NOMO-1 treated with DMSO at 0.1 percent for 48 hours (cell line): ENCODE data around the gene CPEB3.
A peak's percentile ranks its signal among the peaks of the same experiment; 100 is the strongest.
"Not testable (repeated sequence)": the region's sequence is repeated elsewhere in the genome, so short reads cannot be mapped to it uniquely, and the experiment has no call there.

Experiments
- DNase-seq: peaks from one replicate; lab custom pipeline; 2025; ENCODE audit not compliant: unreplicated experiment; lab: John Stamatoyannopoulos, UW

The CPEB3 gene

GRCh38 chr10:92216608-92217007, 74.3 kb downstream of the CPEB3 start:
- DNase-seq: not testable (repeated sequence)

GRCh38 chr10:92215222-92215621, 75.7 kb downstream of the CPEB3 start:
- not testable (repeated sequence) for DNase-seq

DNA sequence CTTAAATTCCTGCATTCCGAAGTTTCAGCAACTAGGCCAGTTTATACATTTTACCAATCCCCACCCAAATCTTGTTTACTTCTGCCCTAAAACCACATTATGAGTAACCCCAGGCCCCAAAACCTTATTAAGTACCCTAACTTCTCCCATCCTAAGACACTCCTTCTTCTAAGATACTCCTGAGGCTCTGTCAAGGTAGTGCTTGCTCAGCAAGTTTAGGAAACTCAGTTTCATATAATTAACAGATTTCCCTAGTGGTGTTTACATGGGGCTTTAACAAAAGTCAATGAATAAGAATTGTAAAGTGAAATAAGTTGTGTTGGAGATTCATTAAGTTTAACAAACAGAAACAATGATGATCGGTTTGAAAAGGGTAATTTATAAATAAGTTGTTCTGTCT, 77.8 kb downstream of the CPEB3 start:
- DNase-seq: no peak

GRCh38 chr10:92208736-92209135, 82.1 kb downstream of the CPEB3 start:
- DNase-seq: no peak

DNA sequence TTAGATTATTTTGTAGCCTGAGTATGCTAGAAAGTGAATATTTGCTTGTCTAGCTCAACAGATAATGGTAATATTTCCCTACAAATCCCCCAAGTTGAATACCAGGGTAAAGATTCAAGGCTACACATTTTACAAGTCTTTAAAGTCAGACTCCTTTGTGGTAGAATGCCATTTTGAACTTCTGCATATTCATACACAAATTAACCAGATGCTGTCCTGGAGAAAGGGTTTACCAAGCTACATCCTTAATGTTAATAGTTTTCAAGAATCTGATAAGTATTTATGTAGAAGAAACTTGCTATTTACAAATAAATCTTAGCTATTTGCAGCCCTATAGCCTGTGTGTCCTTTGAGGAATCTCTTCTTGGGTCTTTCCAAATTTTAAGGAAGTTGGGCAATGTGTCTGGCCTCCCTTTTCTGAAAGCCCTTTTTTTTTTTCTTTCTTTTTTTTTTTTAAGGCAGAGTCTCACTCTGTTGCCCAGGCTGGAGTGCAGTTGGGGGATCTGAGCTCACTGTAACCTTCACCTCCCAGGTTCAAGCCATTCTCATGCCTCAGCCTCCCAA, 82.6 kb downstream of the CPEB3 start:
- DNase-seq: peak; percentile 41

DNA sequence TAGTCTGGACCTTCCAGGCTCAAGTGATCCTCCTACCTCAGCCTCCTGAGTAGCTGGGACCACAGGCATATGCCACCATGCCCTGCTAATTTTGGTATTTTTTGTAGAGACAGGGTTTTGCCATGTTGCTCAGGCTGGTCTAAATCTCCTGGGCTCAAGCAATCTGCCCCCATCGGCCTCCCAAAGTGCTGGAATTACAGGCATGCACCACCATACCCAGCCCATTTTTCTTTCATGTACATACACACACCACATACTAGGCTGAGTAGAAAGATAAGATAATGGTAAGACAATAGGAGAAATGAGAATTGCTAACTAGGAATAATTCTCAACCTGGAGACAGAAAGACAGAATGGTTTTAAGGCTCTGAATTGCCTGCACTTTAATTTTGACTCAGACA, 83.8 kb downstream of the CPEB3 start:
- DNase-seq: no peak

GRCh38 chr10:92203919-92204623, 86.8 kb downstream of the CPEB3 start:
- DNase-seq: no peak

DNA sequence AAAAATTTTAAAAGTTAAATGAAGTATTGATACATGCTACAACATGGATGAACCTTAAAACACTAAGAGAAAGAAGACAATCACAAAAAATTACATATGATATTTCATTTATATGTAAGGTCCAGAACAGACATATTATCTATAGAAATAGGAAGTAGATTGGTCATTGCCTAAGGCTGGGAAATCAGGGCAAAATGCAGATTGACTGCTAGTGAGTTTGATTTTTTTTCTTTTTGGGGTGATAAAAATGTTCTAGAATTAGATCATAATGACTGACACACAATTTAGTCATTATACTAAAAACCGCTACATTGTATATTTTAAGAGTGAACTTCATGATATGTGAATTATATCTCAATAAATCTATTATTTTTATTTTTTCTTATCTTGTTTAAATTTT, 88.3 kb downstream of the CPEB3 start:
- no peak for DNase-seq

GRCh38 chr10:92200564-92200963, 90.3 kb downstream of the CPEB3 start:
- DNase-seq: no peak

DNA sequence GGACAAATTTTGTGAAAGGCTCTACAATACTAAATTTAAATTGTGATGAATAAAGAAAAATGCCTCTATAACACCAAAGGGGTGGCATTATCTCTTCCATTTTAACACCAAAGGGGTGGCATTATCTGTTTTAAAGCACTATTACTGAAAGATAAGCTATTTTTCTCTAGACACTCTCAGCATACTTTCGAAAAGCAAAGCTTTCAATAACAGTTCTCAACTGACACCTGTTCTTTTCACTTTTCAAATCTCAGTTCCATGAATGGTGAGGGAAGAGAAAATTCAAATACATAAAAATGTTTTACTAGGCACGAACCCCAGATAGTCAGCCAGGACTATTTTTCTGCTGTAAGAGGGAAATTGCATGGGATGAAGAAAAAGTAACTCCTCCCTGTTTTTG, 103.8 kb downstream of the CPEB3 start:
- no peak for DNase-seq

GRCh38 chr10:92184977-92185376, 105.9 kb downstream of the CPEB3 start:
- DNase-seq: no peak

- no peak for DNase-seq
These were observed 107.7 kb downstream of the CPEB3 start for GRCh38 chr10:92183199-92183598.

DNA sequence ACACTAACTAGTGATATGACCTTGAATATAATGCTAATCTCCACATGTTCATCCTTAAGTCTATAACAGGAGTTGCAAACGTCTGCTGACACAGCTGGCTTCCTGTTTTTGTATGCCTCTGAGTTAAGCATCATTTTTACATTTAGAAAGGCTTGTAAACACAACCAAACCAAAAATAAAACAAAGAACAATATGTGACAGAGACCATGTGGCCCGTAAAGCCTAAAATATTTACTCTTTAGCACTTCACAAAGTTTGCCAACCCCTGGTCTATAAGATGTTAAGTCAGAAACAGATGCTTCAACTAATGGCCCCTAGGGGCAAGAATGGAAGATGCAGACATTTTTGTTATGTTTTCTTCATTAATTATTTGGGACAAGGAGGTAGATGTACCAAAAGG, 109.3 kb downstream of the CPEB3 start:
- no peak for DNase-seq

DNA sequence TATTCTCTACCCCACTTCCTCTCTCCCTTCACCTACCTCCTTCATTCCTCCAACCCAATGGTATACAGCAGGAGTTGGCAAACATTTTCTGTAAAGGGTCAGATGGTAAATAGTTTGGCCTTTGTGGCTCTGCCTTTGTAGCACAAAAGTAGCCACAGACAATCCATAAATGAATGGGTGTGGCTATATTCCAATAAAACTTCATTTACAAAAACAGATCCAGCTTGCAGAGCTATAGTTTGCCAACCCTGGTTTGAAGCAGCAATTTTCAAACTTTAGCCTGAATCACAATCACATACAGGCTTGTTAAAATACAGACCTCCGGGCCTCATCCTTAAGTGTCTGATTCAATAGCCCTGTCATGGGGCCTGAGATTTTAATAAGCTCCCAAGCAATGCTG, 110.5 kb downstream of the CPEB3 start:
- no peak for DNase-seq

DNA sequence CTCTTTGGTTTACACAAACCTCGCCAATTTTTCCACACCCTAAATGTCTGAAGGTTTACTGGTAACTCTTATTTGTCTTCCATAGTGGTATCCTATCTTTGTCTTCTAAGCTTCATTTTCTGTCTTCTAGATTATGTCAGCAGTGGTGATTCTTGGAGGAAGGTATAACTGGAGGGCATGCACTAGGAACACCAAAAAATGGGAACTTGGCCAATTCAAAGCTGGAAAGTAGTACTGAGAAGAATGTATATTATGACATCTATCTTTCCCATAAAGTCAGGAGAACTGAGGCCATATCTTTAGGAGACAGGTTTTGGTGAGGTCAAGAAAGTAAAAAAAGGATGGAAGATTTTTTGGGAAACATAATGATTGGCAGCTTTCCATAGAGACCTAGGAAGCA, 113.3 kb downstream of the CPEB3 start:
- no peak for DNase-seq

DNA sequence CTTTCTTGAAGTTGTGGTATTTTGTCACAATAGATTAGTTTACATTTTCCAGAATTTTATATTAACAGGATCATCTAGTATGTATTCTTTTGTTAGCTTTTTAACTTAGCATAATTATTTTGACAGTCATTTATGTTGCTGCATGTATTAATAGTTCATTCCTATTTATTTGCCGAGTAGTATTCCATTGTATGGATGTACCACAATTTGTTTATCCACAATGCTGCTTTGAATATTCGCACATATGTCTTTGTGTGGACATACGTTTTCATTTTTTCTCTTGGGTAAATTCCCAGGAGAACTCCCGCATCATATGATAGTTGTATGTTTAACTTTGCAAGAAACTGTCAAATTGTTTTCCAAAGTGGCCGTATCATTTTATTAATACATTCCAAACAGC, 115.7 kb downstream of the CPEB3 start:
- DNase-seq: no peak

- no peak for DNase-seq
These were observed 116.9 kb downstream of the CPEB3 start for GRCh38 chr10:92173996-92174395.

DNA sequence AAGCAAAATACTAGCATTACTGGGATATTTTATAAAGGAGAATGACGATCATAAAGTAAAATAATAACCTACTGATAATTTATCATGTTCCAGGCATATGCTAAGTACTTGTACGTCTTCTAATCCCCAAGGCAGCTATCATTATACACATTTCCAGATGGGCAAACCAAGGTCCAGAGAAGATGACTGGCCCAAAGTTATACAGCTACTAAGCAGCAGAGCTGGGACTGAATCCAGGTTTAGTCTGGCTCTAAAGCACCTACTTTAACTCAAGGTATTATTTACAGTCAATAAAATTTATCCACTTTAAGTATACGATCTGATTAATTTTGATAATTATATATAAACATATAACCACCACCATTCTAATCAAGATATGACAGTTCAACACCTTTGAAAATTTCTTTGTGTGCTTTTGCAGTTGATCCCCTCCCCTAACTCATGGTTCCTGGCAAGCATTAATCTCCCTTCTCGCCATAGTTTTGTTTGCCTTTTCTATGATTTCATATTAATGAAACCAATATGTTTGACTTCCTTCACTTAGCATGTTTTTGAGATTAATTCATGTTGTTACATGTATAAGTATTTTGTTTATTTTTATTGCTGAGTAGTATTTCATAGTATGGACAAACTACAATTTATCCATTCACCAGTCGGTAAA, 126.7 kb downstream of the CPEB3 start:
- DNase-seq: no peak

GRCh38 chr10:92162541-92162940, 128.3 kb downstream of the CPEB3 start:
- no peak for DNase-seq

DNA sequence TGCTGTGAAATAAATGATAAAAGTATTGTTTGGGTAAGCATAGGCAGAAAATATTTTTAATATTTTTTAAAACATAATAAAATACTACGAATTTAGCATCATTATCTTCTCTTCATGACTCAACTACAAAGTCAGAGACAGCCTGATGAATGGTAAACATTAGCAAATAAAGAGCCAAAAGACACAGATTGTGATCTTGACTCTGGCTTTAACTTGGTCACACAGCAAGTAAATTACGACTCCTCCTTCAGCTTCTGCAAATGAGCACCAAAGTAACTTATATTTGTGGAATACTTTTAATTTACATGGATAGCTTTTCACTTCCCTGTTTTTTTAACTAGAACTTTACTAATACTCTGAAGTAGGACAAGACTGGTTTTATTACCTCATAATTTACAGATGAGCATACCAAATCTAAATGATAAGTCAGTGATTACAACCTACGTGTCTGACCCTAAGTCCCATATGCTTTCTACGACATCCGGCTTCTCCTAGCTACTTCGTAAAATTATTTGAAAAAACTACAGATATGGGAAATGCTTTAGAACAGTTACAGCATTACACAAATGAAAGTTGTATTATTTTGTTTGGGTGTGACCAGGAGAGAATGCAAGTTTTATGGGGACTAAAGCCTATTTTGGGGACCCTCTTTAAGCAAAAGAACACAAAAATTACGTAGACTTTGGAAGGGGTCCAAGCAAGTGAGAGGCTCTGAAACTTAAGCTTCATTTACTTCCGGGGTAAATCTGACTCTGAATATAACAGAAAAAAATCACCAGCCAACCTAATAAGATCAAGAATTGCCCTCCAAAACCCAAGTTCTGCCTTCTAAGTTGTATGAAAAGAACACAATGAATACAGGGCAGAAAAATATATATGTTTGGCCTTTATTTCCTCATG, 133.8 kb downstream of the CPEB3 start:
- no peak for DNase-seq

DNA sequence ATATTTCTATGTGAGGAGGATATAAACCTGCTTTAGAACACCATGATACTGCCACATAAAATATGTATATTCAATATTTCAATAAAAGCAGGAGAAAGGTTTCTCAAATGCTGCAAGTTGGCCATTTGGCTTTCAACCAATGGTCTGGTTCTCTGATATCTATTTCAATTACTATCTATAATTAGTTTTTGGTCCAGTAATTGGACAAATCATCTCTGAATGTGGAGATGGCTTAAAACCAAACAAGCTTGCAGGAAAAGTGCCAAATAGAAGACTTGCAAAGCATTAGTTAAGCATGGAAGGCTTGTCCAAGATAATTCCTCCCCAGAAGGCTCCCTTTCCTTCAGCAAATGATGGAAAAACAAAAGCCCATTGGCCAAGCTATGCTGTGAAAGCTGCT, 140.1 kb downstream of the CPEB3 start:
- no peak for DNase-seq

DNA sequence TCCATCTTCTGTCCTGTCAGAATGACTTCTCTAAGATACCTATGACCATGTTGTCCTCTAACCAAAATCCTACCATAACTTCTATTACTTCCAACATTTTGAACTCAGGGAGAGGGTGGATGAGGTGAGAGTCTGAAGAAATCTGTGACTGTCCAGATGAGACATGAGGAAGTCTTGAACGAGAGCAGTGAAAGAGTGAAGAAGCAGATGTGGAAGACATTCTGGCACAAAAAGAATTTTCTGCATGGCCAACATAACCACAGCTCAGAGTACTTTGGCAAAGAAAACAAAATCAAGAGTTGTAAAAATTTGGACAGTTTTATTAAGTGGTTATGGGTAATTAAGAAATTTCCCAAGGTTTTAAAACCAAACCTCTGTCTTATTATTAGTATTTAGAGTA, 141.6 kb downstream of the CPEB3 start:
- DNase-seq: no peak
